OCI-LY3 (cell line): Measurements from ENCODE around the gene ATOH8.

ENCODE experiments used
- EZH2phosphoT487 ChIP-seq: fragments of 200-600 bp; shearing (Covaris generic); IDR thresholded peaks from 2 replicates; pipeline ENCODE4 v1.6.1; 2018; ENCODE audit warnings: antibody characterized with exemption, mixed run types, low read depth
- TF ChIP-seq, protein P1 (sequence below): fragments of 200-600, 300-600 bp; sonication (generic); IDR thresholded peaks from 2 replicates; pipeline ENCODE4 v1.5.1; 2014; ENCODE audit warnings: antibody characterized with exemption, low read length, low read depth

DNA sequence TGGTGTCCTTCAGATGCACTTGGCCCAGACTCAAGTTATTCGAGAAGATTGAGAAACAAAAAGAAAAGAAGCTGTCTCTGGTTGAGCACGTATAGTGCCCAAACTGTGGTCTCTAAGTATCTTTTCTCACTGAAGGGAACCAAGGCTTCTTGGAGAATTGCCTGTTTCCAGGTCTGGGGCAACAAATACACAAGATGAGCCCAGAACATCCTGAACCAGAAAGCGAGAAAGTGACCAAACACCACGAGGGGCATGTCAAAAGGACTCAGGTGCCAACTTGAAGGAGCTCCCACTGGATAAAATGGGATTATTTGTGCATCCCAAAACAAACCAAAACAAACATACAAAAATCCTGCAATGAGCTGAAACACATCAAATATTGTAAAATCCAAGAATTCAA lies 13.6 kb upstream of the ATOH8 start:
- TF ChIP-seq, protein P1, sequence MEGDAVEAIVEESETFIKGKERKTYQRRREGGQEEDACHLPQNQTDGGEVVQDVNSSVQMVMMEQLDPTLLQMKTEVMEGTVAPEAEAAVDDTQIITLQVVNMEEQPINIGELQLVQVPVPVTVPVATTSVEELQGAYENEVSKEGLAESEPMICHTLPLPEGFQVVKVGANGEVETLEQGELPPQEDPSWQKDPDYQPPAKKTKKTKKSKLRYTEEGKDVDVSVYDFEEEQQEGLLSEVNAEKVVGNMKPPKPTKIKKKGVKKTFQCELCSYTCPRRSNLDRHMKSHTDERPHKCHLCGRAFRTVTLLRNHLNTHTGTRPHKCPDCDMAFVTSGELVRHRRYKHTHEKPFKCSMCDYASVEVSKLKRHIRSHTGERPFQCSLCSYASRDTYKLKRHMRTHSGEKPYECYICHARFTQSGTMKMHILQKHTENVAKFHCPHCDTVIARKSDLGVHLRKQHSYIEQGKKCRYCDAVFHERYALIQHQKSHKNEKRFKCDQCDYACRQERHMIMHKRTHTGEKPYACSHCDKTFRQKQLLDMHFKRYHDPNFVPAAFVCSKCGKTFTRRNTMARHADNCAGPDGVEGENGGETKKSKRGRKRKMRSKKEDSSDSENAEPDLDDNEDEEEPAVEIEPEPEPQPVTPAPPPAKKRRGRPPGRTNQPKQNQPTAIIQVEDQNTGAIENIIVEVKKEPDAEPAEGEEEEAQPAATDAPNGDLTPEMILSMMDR: no peak
- TF ChIP-seq EZH2phosphoT487: no peak
